HepG2 (cell line): ENCODE measurements around the gene UBE2QL1. TPM values are rescaled to one million over a fixed set of nuclear protein-coding genes. Genes with fewer than 3 reads are reported as not detected.

ENCODE experiments used
- ATAC-seq: fragments of 200-7000 bp; cut with Tn5 transposase; 3 replicates; pipeline ENCODE4 v1.9.1; 2020; ENCODE audit warnings: mild to moderate bottlenecking, moderate library complexity
- BruUV-seq: library from RNA; stranded (reverse); fragments of 400-500 nt; replicated peaks from 2 replicates; lab custom pipeline; 2021; lab: Mats Ljungman, UMichigan
- CTCF ChIA-PET: fragments of 300-600 bp; formaldehyde crosslinking; extraction: SDS; loops from one replicate; lab custom pipeline; 2021; ENCODE audit warnings: low total read pairs, inconsistent platforms, low intra/inter-chr PET ratio; lab: Yijun Ruan, JAX
- POLR2A ChIA-PET: fragments of 350-600 bp; sonication (Branson Sonifier 250); formaldehyde crosslinking; loops from one replicate; lab custom pipeline; 2020; ENCODE audit warnings: antibody characterized with exemption, inconsistent platforms; lab: Yijun Ruan, JAX
- DNase-seq: peaks from one replicate; pipeline ENCODE4 v3.0.0-alpha.2; 2015; ENCODE audit warnings: low spot score
- FAIRE-seq: peaks from 3 replicates; lab custom pipeline; 2011; peaks lifted over from hg19 to GRCh38; lab: Jason Lieb, UNC
- H2AFZ ChIP-seq: one replicate; pipeline ENCODE4 v1.6.1; 2011; ENCODE audit warnings: low read length, inconsistent platforms
- H3K27ac ChIP-seq: fragments of 300-600 bp; 3 replicates; pipeline ENCODE4 v1.8.0; 2011; ENCODE audit warnings: mixed run types, mild to moderate bottlenecking, mixed read lengths, low read length, inconsistent platforms; ENCODE audit not compliant: insufficient read depth; ENCODE audit errors: extremely low read length
- H3K27me3 ChIP-seq, 2 experiments: fragments of 200-600 bp in 1 of 2; 2 replicates in 1 of 2; 3 replicates in 1 of 2; pipeline versions ENCODE4 v1.6.0 to v1.8.0; 2011; ENCODE audit warnings: low read length in 2 of 2, mild to moderate bottlenecking in 2 of 2, moderate library complexity in 2 of 2, inconsistent platforms in 1 of 2; ENCODE audit not compliant: insufficient read depth in 2 of 2, control insufficient read depth in 1 of 2
- H3K36me3 ChIP-seq, 2 experiments: fragments of 200-600 bp in 1 of 2; replicated peaks in 1 of 2; 2 replicates in 1 of 2; 3 replicates in 1 of 2; pipeline versions ENCODE4 v1.5.1 to v1.8.0; 2011; ENCODE audit warnings: low read length in 2 of 2, inconsistent platforms in 1 of 2; ENCODE audit not compliant: insufficient read depth in 2 of 2, control insufficient read depth in 1 of 2
- H3K4me1 ChIP-seq: 2 replicates; pipeline ENCODE4 v1.5.1; 2012; ENCODE audit warnings: low read length, inconsistent platforms; ENCODE audit not compliant: insufficient read depth
- H3K4me2 ChIP-seq: 2 replicates; pipeline ENCODE4 v1.6.0; 2011; ENCODE audit warnings: low read depth, low read length, inconsistent platforms
- H3K4me3 ChIP-seq, 3 experiments: fragments of 200-600 bp in 1 of 3; sonication (generic), shearing (Covaris generic) in 1 of 3; replicated peaks in 1 of 3; 2 replicates each; pipeline ENCODE4 v1.5.1; 2011 to 2016; ENCODE audit warnings: low read length in 3 of 3, inconsistent platforms in 2 of 3, low read depth in 2 of 3, mild to moderate bottlenecking in 2 of 3, control low read depth in 1 of 3, mixed read lengths in 1 of 3; ENCODE audit not compliant: insufficient read depth in 1 of 3
- H3K79me2 ChIP-seq: one replicate; pipeline ENCODE4 v1.6.1; 2011; ENCODE audit warnings: low read length, inconsistent platforms; ENCODE audit not compliant: insufficient read depth
- H3K9ac ChIP-seq: 2 replicates; pipeline ENCODE4 v1.6.0; 2011; ENCODE audit warnings: mild to moderate bottlenecking, low read depth, low read length, inconsistent platforms; ENCODE audit not compliant: insufficient read depth
- H3K9me3 ChIP-seq: 2 replicates; pipeline ENCODE4 v1.5.1; 2012; ENCODE audit warnings: mild to moderate bottlenecking, low read length
- H4K20me1 ChIP-seq: 2 replicates; pipeline ENCODE4 v1.6.0; 2011; ENCODE audit warnings: inconsistent platforms, mild to moderate bottlenecking, low read length, moderate library complexity; ENCODE audit not compliant: insufficient read depth
- NRL ChIP-seq: sonication (generic); formaldehyde crosslinking; IDR thresholded peaks from 2 replicates; pipeline ENCODE4 v1.5.0; 2020; ENCODE audit warnings: missing genetic modification reagents, mild to moderate bottlenecking, moderate library complexity, borderline replicate concordance
- RXRB ChIP-seq: IDR thresholded peaks from 2 replicates; pipeline ENCODE4 v1.6.1; 2016; ENCODE audit warnings: borderline replicate concordance, missing genetic modification reagents, missing compliant biosample characterization
- SNRNP70 ChIP-seq: fragments of 200-400 bp; formaldehyde crosslinking; IDR thresholded peaks from 2 replicates; pipeline ENCODE4 v1.6.1; 2017; ENCODE audit warnings: mild to moderate bottlenecking, low read depth, low read length, moderate library complexity
- SRY ChIP-seq: sonication (generic); formaldehyde crosslinking; IDR thresholded peaks from 2 replicates; pipeline ENCODE4 v1.8.0; 2022; ENCODE audit warnings: mild to moderate bottlenecking, missing genetic modification reagents
- ZNF207 ChIP-seq: fragments of 450-650 bp; IDR thresholded peaks from 2 replicates; pipeline ENCODE4 v1.6.1; 2016; ENCODE audit warnings: antibody characterized with exemption, borderline replicate concordance
- ZNF562 ChIP-seq: sonication (generic); formaldehyde crosslinking; IDR thresholded peaks from 2 replicates; pipeline ENCODE4 v1.8.0; 2022; ENCODE audit warnings: missing genetic modification reagents, borderline replicate concordance
- WGBS: methylation state at CpG from one replicate; pipeline ENCODE4 v1.1.6; 2017; ENCODE audit warnings: low lambda C conversion rate; 5-methylcytosine and 5-hydroxymethylcytosine counted together
- in situ Hi-C: cut with HindIII; loops from 2 replicates; pipeline ENCODE4 v1.10.0; 2017; ENCODE audit warnings: low pct_unique_long_range_greater_than_20kb; ENCODE audit not compliant: extremely low pct_ligation_motif_present
- intact Hi-C: fragments of 100-400 bp; cut with micrococcal nuclease; formaldehyde crosslinking; loops from one replicate; pipeline ENCODE4 v1.10.0; 2022; ENCODE audit not compliant: unreplicated experiment
- polyA plus RNA-seq, 8 experiments: library from polyadenylated mRNA; depleted of rRNA in 3 of 8; stranded (reverse) in 7 of 8; unstranded in 1 of 8; fragments of >200 nt; fragmentation: Illumina TruSeq in 4 of 8; extraction: Trizol in 4 of 8; gene quantifications; 2 replicates each; pipeline versions ENCODE4 v1.2.1 to v1.2.3, GENCODE V29; 2011 to 2016; ENCODE audit warnings: low read depth in 4 of 8, missing spikeins in 1 of 8, mixed read lengths in 1 of 8; ENCODE audit not compliant: insufficient read depth in 1 of 8
- total RNA-seq, 5 experiments: library from RNA; depleted of rRNA; stranded (reverse); fragments of >200 nt; fragmentation: Illumina TruSeq; extraction: Trizol; gene quantifications; 2 replicates each; pipeline ENCODE4 v1.2.3, GENCODE V29; 2016; ENCODE audit warnings: low read depth in 1 of 5
- TF ChIP-seq, protein P1 (sequence below): sonication (generic); formaldehyde crosslinking; IDR thresholded peaks from 2 replicates; pipeline ENCODE4 v1.8.1; 2023; ENCODE audit warnings: missing genetic modification reagents, mild to moderate bottlenecking, borderline replicate concordance
- TF ChIP-seq, protein P2 (sequence below): sonication (generic); IDR thresholded peaks from 2 replicates; pipeline ENCODE4 v1.6.1; 2016; ENCODE audit warnings: low read depth, borderline replicate concordance
- TF ChIP-seq, protein P3 (sequence below): sonication (generic); formaldehyde crosslinking; IDR thresholded peaks from 2 replicates; pipeline ENCODE4 v1.4.0; 2020; ENCODE audit warnings: missing genetic modification reagents
- TF ChIP-seq, protein P4 (sequence below): IDR thresholded peaks from 2 replicates; pipeline ENCODE4 v1.6.1; 2016; ENCODE audit warnings: control low read depth
- TF ChIP-seq, protein P5 (sequence below): sonication (generic); formaldehyde crosslinking; IDR thresholded peaks from 2 replicates; pipeline ENCODE4 v1.4.0; 2020; ENCODE audit warnings: missing genetic modification reagents, borderline replicate concordance

The UBE2QL1 gene
- total and polyA plus RNA-seq, 2 of the 13 experiments (the other 11 are each of a cell fraction or from before 2014, with no cell fraction given): not detected

DNA sequence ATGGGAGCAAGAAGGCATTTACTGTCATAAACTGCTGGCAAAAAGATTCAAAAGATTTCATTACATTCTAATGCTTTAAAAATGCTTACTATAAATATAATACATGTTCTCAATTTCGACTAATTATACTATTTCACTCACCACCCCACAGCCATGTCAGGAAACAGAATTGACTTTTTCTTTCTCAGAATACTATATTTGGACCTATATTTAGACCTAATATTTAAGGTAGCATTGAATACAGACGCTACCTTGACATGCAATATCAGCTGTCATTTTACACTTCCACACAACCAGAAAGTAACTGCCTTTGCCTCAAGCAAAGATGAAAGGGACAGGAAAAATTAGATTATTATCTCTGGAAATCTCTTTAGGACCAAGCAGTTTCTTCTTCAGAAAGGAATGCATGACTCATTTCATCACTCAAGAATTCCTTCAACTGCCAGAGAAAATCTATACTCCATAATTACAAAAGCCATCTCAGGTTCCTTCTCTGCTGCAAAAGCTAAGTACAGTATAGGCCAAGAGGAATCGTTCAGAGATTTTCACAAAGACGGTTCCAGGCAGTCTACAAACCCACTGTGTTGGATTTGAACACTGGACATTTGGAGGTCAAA, 11.8 kb upstream of the UBE2QL1 start:
- Histone ChIP-seq H3K9ac (no peak overlapping the region), H3K27me3 (peaks cover 1 to 10% of the 10 kb centered on the region in 2 experiments; a peak in 4 of 5 replicates), H3K4me3 (no peak overlapping the region), H2AFZ (no peak overlapping the region), H3K9me3 (no peaks in the 10 kb centered on the region; the same call in 1 of the 2 replicates), H3K36me3 (no peaks in the 10 kb centered on the region), H4K20me1 (0 out of 2 replicates have a peak, but pooled peaks cover 2% of the 10 kb centered on the region), H3K27ac (no peak overlapping the region), H3K79me2 (no peaks in the 10 kb centered on the region), H3K4me1 (no peaks in the 10 kb centered on the region), H3K4me2 (no peak overlapping the region)
- BruUV-seq: no TSS peak
- intact Hi-C loops: loop anchor here (10.0 kb wide), 1 partner anchor 552 kb away; no protein-coding TSS in a partner anchor
- DNase-seq (no peak), FAIRE-seq (no peak), ATAC-seq (no peak)
- TF ChIP-seq, protein P1, sequence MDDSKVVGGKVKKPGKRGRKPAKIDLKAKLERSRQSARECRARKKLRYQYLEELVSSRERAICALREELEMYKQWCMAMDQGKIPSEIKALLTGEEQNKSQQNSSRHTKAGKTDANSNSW (CRISPR knock-in tag): no peak
- TF ChIP-seq, protein P2, sequence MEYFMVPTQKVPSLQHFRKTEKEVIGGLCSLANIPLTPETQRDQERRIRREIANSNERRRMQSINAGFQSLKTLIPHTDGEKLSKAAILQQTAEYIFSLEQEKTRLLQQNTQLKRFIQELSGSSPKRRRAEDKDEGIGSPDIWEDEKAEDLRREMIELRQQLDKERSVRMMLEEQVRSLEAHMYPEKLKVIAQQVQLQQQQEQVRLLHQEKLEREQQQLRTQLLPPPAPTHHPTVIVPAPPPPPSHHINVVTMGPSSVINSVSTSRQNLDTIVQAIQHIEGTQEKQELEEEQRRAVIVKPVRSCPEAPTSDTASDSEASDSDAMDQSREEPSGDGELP: no peak
- TF ChIP-seq, protein P3, sequence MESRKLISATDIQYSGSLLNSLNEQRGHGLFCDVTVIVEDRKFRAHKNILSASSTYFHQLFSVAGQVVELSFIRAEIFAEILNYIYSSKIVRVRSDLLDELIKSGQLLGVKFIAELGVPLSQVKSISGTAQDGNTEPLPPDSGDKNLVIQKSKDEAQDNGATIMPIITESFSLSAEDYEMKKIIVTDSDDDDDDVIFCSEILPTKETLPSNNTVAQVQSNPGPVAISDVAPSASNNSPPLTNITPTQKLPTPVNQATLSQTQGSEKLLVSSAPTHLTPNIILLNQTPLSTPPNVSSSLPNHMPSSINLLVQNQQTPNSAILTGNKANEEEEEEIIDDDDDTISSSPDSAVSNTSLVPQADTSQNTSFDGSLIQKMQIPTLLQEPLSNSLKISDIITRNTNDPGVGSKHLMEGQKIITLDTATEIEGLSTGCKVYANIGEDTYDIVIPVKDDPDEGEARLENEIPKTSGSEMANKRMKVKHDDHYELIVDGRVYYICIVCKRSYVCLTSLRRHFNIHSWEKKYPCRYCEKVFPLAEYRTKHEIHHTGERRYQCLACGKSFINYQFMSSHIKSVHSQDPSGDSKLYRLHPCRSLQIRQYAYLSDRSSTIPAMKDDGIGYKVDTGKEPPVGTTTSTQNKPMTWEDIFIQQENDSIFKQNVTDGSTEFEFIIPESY (CRISPR knock-in tag): no peak
- TF ChIP-seq SRY (CRISPR knock-in tag): no peak
- TF ChIP-seq, protein P4, sequence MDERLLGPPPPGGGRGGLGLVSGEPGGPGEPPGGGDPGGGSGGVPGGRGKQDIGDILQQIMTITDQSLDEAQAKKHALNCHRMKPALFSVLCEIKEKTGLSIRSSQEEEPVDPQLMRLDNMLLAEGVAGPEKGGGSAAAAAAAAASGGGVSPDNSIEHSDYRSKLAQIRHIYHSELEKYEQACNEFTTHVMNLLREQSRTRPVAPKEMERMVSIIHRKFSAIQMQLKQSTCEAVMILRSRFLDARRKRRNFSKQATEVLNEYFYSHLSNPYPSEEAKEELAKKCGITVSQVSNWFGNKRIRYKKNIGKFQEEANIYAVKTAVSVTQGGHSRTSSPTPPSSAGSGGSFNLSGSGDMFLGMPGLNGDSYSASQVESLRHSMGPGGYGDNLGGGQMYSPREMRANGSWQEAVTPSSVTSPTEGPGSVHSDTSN (CRISPR knock-in tag): no peak
- TF ChIP-seq ZNF562: no peak
- TF ChIP-seq ZNF207: no peak
- TF ChIP-seq NRL (CRISPR knock-in tag): no peak
- no peak for TF ChIP-seq RXRB
- TF ChIP-seq, protein P5, sequence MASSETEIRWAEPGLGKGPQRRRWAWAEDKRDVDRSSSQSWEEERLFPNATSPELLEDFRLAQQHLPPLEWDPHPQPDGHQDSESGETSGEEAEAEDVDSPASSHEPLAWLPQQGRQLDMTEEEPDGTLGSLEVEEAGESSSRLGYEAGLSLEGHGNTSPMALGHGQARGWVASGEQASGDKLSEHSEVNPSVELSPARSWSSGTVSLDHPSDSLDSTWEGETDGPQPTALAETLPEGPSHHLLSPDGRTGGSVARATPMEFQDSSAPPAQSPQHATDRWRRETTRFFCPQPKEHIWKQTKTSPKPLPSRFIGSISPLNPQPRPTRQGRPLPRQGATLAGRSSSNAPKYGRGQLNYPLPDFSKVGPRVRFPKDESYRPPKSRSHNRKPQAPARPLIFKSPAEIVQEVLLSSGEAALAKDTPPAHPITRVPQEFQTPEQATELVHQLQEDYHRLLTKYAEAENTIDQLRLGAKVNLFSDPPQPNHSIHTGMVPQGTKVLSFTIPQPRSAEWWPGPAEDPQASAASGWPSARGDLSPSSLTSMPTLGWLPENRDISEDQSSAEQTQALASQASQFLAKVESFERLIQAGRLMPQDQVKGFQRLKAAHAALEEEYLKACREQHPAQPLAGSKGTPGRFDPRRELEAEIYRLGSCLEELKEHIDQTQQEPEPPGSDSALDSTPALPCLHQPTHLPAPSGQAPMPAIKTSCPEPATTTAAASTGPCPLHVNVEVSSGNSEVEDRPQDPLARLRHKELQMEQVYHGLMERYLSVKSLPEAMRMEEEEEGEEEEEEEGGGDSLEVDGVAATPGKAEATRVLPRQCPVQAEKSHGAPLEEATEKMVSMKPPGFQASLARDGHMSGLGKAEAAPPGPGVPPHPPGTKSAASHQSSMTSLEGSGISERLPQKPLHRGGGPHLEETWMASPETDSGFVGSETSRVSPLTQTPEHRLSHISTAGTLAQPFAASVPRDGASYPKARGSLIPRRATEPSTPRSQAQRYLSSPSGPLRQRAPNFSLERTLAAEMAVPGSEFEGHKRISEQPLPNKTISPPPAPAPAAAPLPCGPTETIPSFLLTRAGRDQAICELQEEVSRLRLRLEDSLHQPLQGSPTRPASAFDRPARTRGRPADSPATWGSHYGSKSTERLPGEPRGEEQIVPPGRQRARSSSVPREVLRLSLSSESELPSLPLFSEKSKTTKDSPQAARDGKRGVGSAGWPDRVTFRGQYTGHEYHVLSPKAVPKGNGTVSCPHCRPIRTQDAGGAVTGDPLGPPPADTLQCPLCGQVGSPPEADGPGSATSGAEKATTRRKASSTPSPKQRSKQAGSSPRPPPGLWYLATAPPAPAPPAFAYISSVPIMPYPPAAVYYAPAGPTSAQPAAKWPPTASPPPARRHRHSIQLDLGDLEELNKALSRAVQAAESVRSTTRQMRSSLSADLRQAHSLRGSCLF (CRISPR knock-in tag): no peak
- TF ChIP-seq SNRNP70: no peak
- in situ Hi-C loops: loop anchor here (10.0 kb wide), 1 partner anchor 942 kb away; no protein-coding TSS in a partner anchor
- ChIA-PET POLR2A (no interaction called here), CTCF (no interaction called here)
- 11% methylated on average over 4 of the region's 4 CpGs for WGBS
